Esophagus squamous epithelium (tissue), 5 donors: ENCODE data around the gene LIMA1. TPM values are rescaled to one million over a fixed set of nuclear protein-coding genes. Genes with fewer than 3 reads are reported as not detected.

ENCODE experiments used
- DNase-seq: peaks from one replicate; lab custom pipeline; 2025; lab: John Stamatoyannopoulos, UW
- H3K27ac ChIP-seq, 4 donors: fragments of 200-600 bp; sonication (generic); one replicate each; pipeline ENCODE4 v1.5.1; 2016 to 2019; ENCODE audit warnings: mild to moderate bottlenecking in 1 of 4
- H3K27me3 ChIP-seq, 4 donors: fragments of 200-600 bp; sonication (generic); 1 replicate in 3 of 4; 2 replicates in 1 of 4; pipeline versions ENCODE4 v1.5.1 to v1.6.0; 2017 to 2021; ENCODE audit warnings: antibody characterized with exemption in 1 of 4
- H3K36me3 ChIP-seq, 3 donors: fragments of 200-600 bp; sonication (generic); one replicate each; pipeline ENCODE4 v1.5.1; 2016 to 2019
- H3K4me1 ChIP-seq, 3 donors: fragments of 200-600 bp; sonication (generic); one replicate each; pipeline ENCODE4 v1.5.1; 2017 to 2019
- H3K4me3 ChIP-seq, 4 donors: fragments of 200-600 bp; sonication (generic); 1 replicate in 3 of 4; 2 replicates in 1 of 4; pipeline ENCODE4 v1.5.1; 2016 to 2019; ENCODE audit warnings: mild to moderate bottlenecking in 2 of 4, moderate library complexity in 1 of 4
- H3K9me3 ChIP-seq, 3 donors: fragments of 200-600 bp; sonication (generic); one replicate each; pipeline ENCODE4 v1.5.1; 2016 to 2019
- POLR2A ChIP-seq, 4 donors: fragments of 450-650 bp; IDR thresholded peaks; one replicate each; pipeline ENCODE4 v1.6.1; 2017; ENCODE audit warnings: antibody characterized with exemption in 4 of 4, mild to moderate bottlenecking in 4 of 4, moderate library complexity in 3 of 4
- WGBS, 2 donors: methylation state at CpG; one replicate each; pipeline ENCODE4 v1.1.5; 2018; 5-methylcytosine and 5-hydroxymethylcytosine counted together
- intact Hi-C: fragments of 100-400 bp; cut with DNase I; formaldehyde crosslinking; loops from one replicate; pipeline ENCODE4 v1.15.0; 2022
- total RNA-seq, 4 donors: library from RNA; depleted of rRNA; stranded (reverse); fragments of >200 nt; gene quantifications; one replicate each; pipeline ENCODE4 v1.1.0, GENCODE V29; 2016
- TF ChIP-seq, protein P1 (sequence below), 6 experiments: fragments of 450-650 bp in 4 of 6; fragments of 200-600 bp in 2 of 6; sonication (generic) in 2 of 6; IDR thresholded peaks; one replicate each; pipeline ENCODE4 v1.5.1; 2016 to 2019; ENCODE audit warnings: antibody characterized with exemption in 6 of 6, mild to moderate bottlenecking in 4 of 6, moderate library complexity in 4 of 6
- donor health status: DM: yes; HTN: yes; CAD: no.

LIMA1 gene
- total RNA-seq, 4 donors from 2014 or later, result 48.0 to 70.0 (median 62.7) TPM

DNA sequence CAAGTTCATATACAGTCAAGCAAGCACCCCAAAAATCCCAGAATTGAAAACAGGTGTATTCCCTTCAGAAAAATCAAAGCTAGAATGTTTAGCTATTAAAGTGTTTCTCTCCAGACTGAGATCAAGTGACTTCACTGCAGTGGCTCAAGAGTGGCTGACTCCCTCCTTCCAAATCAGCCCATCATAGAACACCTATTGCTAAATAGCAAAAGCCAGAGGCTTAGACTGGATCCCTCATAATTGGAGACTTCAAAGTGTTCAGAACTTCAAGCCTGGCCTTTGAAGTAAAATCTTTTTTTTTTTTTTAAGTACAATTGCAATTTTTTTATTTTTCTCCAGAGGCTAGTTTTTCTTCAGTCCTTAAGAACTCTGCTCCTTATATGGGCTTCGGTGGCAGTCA is 66.1 kb downstream of the LIMA1 start:
- Histone ChIP-seq H3K27me3 (no peaks in the 10 kb centered on the region), H3K36me3 (peaks cover 0 to 10% (median 0%) of the 10 kb centered on the region in 3 donors), H3K4me1 (peaks cover 12 to 87% (median 24%) of the 10 kb centered on the region in 3 donors), H3K27ac (no peak overlapping the region), H3K9me3 (no peaks in the 10 kb centered on the region), H3K4me3 (no peak overlapping the region)
- intact Hi-C loops, result no loop called here
- WGBS, 2 donors, result 89 to 100% methylated on average over 1 of the region's 1 CpG
- no peak for TF ChIP-seq POLR2A (IDR thresholded peaks at IDR 0.05)
- TF ChIP-seq, protein P1, sequence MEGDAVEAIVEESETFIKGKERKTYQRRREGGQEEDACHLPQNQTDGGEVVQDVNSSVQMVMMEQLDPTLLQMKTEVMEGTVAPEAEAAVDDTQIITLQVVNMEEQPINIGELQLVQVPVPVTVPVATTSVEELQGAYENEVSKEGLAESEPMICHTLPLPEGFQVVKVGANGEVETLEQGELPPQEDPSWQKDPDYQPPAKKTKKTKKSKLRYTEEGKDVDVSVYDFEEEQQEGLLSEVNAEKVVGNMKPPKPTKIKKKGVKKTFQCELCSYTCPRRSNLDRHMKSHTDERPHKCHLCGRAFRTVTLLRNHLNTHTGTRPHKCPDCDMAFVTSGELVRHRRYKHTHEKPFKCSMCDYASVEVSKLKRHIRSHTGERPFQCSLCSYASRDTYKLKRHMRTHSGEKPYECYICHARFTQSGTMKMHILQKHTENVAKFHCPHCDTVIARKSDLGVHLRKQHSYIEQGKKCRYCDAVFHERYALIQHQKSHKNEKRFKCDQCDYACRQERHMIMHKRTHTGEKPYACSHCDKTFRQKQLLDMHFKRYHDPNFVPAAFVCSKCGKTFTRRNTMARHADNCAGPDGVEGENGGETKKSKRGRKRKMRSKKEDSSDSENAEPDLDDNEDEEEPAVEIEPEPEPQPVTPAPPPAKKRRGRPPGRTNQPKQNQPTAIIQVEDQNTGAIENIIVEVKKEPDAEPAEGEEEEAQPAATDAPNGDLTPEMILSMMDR (IDR thresholded peaks at IDR 0.05), result no peak
- no peak for DNase-seq

DNA sequence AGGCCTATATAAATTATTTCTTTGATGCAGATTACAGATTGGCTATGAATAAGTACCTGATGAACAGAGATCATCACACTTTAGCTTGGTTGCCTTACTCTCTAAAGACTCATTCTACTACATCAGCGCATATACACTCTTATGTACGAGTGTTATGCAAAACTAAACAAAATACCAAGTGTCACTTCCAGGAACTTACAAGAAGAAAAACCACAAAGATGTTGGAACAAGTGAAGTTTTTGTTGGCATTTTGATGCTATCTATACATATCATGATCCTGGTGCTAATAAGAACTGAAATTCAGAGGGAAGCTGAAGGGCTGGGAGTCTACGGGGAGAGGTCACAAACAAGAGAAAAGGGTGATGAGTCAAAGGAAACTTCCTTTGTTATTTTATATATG is 68.3 kb downstream of the LIMA1 start:
- H3K4me1 ChIP-seq, result peaks cover 14 to 87% (median 44%) of the 10 kb centered on the region in 3 donors
- intact Hi-C loops, result no loop called here
- WGBS, 2 donors, result 33 to 53% methylated on average over 3 of the region's 3 CpGs
- H3K4me3 ChIP-seq, result no peak overlapping the region
- H3K27ac ChIP-seq, result peak overlapping the region in 2 of 4 donors; percentile 0 to 48
- DNase-seq, result no peak
- TF ChIP-seq, protein P1 (IDR thresholded peaks at IDR 0.05), result no peak
- no peak for TF ChIP-seq POLR2A (IDR thresholded peaks at IDR 0.05)
- H3K9me3 ChIP-seq, result no peaks in the 10 kb centered on the region
- peaks cover 0 to 10% (median 0%) of the 10 kb centered on the region in 3 donors for H3K36me3 ChIP-seq
- no peaks in the 10 kb centered on the region for H3K27me3 ChIP-seq

DNA sequence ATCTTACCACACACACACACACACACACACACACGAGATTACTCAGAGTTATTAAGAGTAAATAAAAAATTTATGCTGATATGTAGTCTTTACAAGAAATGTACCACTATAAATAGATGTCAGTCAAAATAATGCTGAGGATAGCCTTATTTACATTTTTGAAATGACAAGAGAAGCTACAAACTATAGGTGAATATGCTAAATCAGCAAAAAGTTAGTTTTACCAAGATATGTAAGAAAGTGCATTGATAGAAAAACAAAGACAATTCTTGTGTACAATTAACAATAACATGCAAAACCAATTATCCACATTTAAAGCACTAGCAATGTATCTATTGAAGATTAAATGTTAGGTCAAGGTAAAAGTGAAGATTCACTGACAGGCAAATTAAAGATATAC is 69.3 kb downstream of the LIMA1 start:
- 24 to 50% methylated on average over 1 of the region's 1 CpG for WGBS, 2 donors
- no peak overlapping the region for H3K4me3 ChIP-seq
- DNase-seq, result no peak
- intact Hi-C loops, result no loop called here
- TF ChIP-seq, protein P1 (IDR thresholded peaks at IDR 0.05), result no peak
- TF ChIP-seq POLR2A (IDR thresholded peaks at IDR 0.05), result no peak
- H3K9me3 ChIP-seq, result no peaks in the 10 kb centered on the region
- H3K27ac ChIP-seq, result peak overlapping the region in 3 of 4 donors; percentile 5 to 51 (median 9)
- H3K4me1 ChIP-seq, result peaks cover 14 to 87% (median 44%) of the 10 kb centered on the region in 3 donors
- no peaks in the 10 kb centered on the region for H3K27me3 ChIP-seq
- H3K36me3 ChIP-seq, result peaks cover 0 to 10% (median 0%) of the 10 kb centered on the region in 3 donors

DNA sequence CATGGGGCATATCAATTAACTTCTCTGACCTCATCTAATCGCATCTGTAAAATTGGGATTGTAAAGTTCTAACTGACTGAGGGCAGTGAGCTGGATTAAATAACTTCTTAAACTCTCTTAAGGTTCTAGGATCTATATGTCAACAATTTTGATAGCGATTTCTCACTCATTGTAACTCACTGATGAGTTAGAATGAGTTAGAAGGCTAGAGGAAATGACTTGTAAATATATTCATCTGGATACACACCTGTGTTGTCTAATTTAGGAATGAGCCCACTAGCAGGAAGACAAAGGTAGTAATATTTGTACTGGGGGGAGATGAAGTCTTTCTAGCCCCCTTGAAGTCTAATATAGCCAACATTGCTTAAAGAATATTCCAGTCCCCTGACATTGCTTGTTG is 69.9 kb downstream of the LIMA1 start:
- 75 to 78% methylated on average over 2 of the region's 2 CpGs for WGBS, 2 donors
- intact Hi-C loops, result no loop called here
- Histone ChIP-seq H3K9me3 (no peaks in the 10 kb centered on the region), H3K36me3 (peaks cover 0 to 10% (median 0%) of the 10 kb centered on the region in 3 donors), H3K4me3 (no peak overlapping the region), H3K4me1 (peaks cover 14 to 87% (median 43%) of the 10 kb centered on the region in 3 donors), H3K27me3 (no peaks in the 10 kb centered on the region), H3K27ac (peak overlapping the region; percentile 21 to 74 (median 58))
- TF ChIP-seq, protein P1 (IDR thresholded peaks at IDR 0.05), result no peak
- no peak for TF ChIP-seq POLR2A (IDR thresholded peaks at IDR 0.05)
- DNase-seq, result no peak

DNA sequence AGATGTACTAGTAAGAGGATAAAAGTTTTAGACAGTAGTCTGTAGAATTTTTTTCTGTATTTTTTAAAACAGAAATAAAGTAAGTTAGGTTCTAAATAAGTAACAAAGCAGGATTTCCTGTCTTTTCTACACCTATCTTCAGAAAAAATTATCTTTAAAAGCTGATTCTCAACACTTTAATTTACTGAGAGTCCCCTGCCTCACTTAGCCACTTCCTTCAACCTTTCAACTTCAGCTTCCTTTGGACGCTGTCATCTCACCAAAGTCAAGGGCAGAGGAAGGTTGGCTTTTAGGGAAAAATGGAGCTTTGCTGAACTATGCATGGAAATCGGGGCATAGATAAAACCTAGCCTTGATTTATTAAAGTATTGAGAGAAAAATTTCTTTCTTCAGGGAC is 71.3 kb downstream of the LIMA1 start:
- H3K4me1 ChIP-seq, result peaks cover 14 to 82% (median 38%) of the 10 kb centered on the region in 3 donors
- H3K27ac ChIP-seq, result peak overlapping the region; percentile 46 to 80 (median 70)
- intact Hi-C loops, result no loop called here
- no peak for DNase-seq
- no peaks in the 10 kb centered on the region for H3K27me3 ChIP-seq
- no peak overlapping the region for H3K4me3 ChIP-seq
- no peaks in the 10 kb centered on the region for H3K9me3 ChIP-seq
- 69 to 77% methylated on average over 2 of the region's 2 CpGs for WGBS, 2 donors
- peaks cover 0 to 7% (median 0%) of the 10 kb centered on the region in 3 donors for H3K36me3 ChIP-seq
- TF ChIP-seq POLR2A (IDR thresholded peaks at IDR 0.05), result no peak
- TF ChIP-seq, protein P1 (IDR thresholded peaks at IDR 0.05), result no peak
